ENCODE measurements around the gene TUG1.

TUG1 gene

DNA sequence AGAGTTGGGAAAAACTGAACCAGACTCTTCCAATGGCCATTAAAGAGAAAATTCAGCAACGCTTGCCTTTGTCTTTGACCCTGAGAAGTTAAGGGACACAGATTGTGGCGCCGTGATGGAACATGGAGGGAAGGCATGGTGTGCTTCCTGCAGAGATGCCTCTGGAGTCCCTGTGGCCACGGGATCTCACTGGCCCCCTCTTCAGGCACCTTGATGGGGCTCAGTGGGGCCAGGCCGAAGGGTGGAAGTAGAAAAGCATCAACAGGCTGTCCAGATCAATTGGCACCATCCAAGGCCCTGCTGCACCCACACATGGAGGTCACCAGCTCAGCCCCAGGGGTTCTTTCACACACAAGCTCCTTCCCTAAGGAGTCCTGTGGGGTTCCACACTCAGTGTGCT is 43.4 kb upstream of the TUG1 start:
- Histone ChIP-seq H3F3A (ENCODE audit: insufficient read depth, low read length) (no peaks in the 10 kb centered on the region), H3K4me2 (ENCODE audit: low read depth, low read length) (no peak overlapping the region), H3K36me3 (replicated peaks; ENCODE audit: insufficient read depth, low read length) (no peaks in the 10 kb centered on the region), H3K9ac (ENCODE audit: low read length) (no peak overlapping the region), H3K79me2 (ENCODE audit: low read length) (no peaks in the 10 kb centered on the region), H3K9me2 (replicated peaks; ENCODE audit: insufficient read depth, low read length) (no peaks in the 10 kb centered on the region), H3K9me3 (replicated peaks; ENCODE audit: insufficient read depth, low read length) (no peaks in the 10 kb centered on the region), H3K27me3 (replicated peaks; ENCODE audit: insufficient read depth, low read length) (no peaks in the 10 kb centered on the region), H3K27ac (ENCODE audit: low read length) (no peak overlapping the region), H2AFZ (ENCODE audit: low read length) (no peak overlapping the region), H3K4me1 (ENCODE audit: low read length) (no peaks in the 10 kb centered on the region), H4K20me1 (ENCODE audit: insufficient read depth, low read length) (no peaks in the 10 kb centered on the region), H3K4me3 (ENCODE audit: low read length) (no peak overlapping the region)
- no peak for TF ChIP-seq EZH2phosphoT487 (IDR thresholded peaks at IDR 0.05; ENCODE audit: low read length)
- TF ChIP-seq, protein P1, sequence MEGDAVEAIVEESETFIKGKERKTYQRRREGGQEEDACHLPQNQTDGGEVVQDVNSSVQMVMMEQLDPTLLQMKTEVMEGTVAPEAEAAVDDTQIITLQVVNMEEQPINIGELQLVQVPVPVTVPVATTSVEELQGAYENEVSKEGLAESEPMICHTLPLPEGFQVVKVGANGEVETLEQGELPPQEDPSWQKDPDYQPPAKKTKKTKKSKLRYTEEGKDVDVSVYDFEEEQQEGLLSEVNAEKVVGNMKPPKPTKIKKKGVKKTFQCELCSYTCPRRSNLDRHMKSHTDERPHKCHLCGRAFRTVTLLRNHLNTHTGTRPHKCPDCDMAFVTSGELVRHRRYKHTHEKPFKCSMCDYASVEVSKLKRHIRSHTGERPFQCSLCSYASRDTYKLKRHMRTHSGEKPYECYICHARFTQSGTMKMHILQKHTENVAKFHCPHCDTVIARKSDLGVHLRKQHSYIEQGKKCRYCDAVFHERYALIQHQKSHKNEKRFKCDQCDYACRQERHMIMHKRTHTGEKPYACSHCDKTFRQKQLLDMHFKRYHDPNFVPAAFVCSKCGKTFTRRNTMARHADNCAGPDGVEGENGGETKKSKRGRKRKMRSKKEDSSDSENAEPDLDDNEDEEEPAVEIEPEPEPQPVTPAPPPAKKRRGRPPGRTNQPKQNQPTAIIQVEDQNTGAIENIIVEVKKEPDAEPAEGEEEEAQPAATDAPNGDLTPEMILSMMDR (IDR thresholded peaks at IDR 0.05; ENCODE audit: low read length) = no peak
- no peak for TF ChIP-seq EZH2 (optimal IDR thresholded peaks at IDR 0.05; ENCODE audit: low read depth, low read length)
- no peak for DNase-seq

DNA sequence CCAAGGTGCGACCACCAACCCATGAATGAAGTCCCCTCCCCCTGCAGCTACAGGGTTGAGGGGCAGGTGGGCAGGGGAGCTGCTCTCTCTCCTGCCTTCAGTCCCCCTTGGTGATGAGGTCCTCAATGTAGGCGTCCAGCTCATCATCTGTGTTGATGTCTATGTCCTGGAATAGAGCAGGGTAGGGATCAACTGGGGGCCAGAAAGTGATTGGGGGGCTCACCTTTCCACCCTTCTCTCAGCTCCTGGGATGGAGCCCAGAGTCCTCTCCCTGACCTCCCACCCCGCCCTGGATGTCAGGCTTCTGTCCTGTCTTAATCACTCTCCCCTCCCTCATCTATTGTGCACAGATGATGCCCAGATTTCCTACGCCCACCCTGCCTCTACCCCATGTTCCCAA is 42.4 kb upstream of the TUG1 start:
- no peaks in the 10 kb centered on the region for H3K4me1 ChIP-seq (ENCODE audit: low read length)
- H3K36me3 ChIP-seq (replicated peaks; ENCODE audit: insufficient read depth, low read length) = no peaks in the 10 kb centered on the region
- H3K27me3 ChIP-seq (replicated peaks; ENCODE audit: insufficient read depth, low read length) = no peaks in the 10 kb centered on the region

DNA sequence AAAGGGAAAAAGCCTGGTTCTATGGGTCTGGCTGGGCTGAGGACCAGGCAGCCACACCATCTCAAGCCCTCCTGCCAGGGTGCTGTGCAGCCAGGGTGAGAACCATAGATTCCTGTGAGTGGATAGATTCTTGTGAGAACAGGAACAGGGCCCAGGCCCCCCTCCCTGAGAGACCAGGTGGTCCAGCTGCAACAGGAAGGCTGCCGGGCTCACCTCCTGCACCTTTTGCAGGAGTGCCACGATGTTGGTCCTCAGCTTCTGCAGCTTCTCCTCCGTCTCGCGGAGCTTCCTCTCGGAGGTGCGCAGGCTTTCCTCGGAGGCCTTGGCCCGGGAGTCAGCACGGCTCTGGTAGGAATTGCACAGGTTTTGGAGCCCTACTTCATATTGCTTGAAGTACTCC is 41.3 kb upstream of the TUG1 start:
- H3K36me3 ChIP-seq (replicated peaks; ENCODE audit: insufficient read depth, low read length) = no peaks in the 10 kb centered on the region
- no peaks in the 10 kb centered on the region for H3K27me3 ChIP-seq (replicated peaks; ENCODE audit: insufficient read depth, low read length)
- H4K20me1 ChIP-seq (ENCODE audit: insufficient read depth, low read length) = no peaks in the 10 kb centered on the region
- no peak overlapping the region for H3K27ac ChIP-seq (ENCODE audit: low read length)
- no peak overlapping the region for H2AFZ ChIP-seq (ENCODE audit: low read length)
- no peaks in the 10 kb centered on the region for H3K4me1 ChIP-seq (ENCODE audit: low read length)
- no peaks in the 10 kb centered on the region for H3K9me3 ChIP-seq (replicated peaks; ENCODE audit: insufficient read depth, low read length)
- TF ChIP-seq EZH2 (optimal IDR thresholded peaks at IDR 0.05; ENCODE audit: low read depth, low read length) = no peak
- TF ChIP-seq, protein P1 (IDR thresholded peaks at IDR 0.05; ENCODE audit: low read length) = no peak
- no peak for TF ChIP-seq EZH2phosphoT487 (IDR thresholded peaks at IDR 0.05; ENCODE audit: low read length)
- no peaks in the 10 kb centered on the region for H3F3A ChIP-seq (ENCODE audit: insufficient read depth, low read length)
- no peak overlapping the region for H3K4me2 ChIP-seq (ENCODE audit: low read depth, low read length)
- H3K9ac ChIP-seq (ENCODE audit: low read length) = no peak overlapping the region
- no peaks in the 10 kb centered on the region for H3K79me2 ChIP-seq (ENCODE audit: low read length)
- no peak overlapping the region for H3K4me3 ChIP-seq (ENCODE audit: low read length)
- DNase-seq = no peak
- H3K9me2 ChIP-seq (replicated peaks; ENCODE audit: insufficient read depth, low read length) = no peaks in the 10 kb centered on the region

More for the DNA sequence above, 42.4 kb upstream of the TUG1 start:
- TF ChIP-seq, protein P1 (IDR thresholded peaks at IDR 0.05; ENCODE audit: low read length) = no peak
- no peak for TF ChIP-seq EZH2phosphoT487 (IDR thresholded peaks at IDR 0.05; ENCODE audit: low read length)
- TF ChIP-seq EZH2 (optimal IDR thresholded peaks at IDR 0.05; ENCODE audit: low read depth, low read length) = no peak
- Histone ChIP-seq H2AFZ (ENCODE audit: low read length) (no peak overlapping the region), H4K20me1 (ENCODE audit: insufficient read depth, low read length) (no peaks in the 10 kb centered on the region), H3K4me2 (ENCODE audit: low read depth, low read length) (no peak overlapping the region), H3K27ac (ENCODE audit: low read length) (no peak overlapping the region), H3K9me3 (replicated peaks; ENCODE audit: insufficient read depth, low read length) (no peaks in the 10 kb centered on the region), H3K9me2 (replicated peaks; ENCODE audit: insufficient read depth, low read length) (no peaks in the 10 kb centered on the region), H3K79me2 (ENCODE audit: low read length) (no peaks in the 10 kb centered on the region), H3K9ac (ENCODE audit: low read length) (no peak overlapping the region), H3K4me3 (ENCODE audit: low read length) (no peak overlapping the region), H3F3A (ENCODE audit: insufficient read depth, low read length) (no peaks in the 10 kb centered on the region)
- no peak for DNase-seq

All from MM.1S (cell line).